Activated T-cell treated with anti-CD3 and anti-CD28 coated beads for 1 hour (primary cell): ENCODE measurements around the gene ABLIM2.

Experiments used
- DNase-seq: peaks from one replicate; pipeline ENCODE4 v3.0.0-alpha.2; 2020; ENCODE audit warnings: low read depth

Gene ABLIM2

DNA sequence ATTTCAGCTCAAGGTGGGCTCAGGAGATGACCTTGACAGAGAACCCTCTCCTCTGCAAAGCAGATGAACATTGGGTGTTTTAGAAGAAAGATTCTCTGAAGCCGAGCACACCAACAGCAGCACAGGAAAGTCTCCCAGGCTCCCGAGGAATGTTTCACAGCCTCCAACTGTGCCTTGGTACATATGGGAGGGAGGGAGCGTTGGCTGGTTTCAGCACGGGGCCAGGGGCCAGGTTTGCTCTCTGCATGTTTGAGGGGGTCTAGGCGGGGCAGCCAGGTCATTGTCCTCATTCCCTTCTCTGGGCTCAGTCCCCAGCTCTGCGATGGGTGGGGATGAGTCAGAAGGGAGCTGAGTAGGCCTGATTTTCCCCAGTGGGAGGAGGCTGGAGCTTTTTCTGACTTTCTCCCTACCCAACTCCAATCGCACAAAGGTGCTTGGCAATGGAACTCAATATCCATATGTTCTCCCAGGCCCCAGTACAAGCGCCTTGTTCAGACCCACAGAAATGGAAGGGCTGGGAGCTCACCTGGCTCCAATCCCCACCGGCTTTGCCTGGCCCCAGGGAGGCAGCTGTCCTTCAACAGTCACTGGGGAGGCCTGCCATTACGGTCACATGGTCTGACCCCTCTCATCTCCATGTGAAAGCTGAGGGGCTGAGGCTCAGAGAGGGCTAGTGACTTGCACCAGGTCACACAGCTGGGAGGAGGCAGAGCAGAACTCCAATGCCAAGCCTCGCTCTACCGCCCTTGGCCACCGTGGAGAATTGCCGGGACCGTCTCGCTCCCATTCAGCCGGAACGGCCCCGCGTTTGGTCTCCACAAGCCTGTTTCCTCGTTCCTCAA, 110.6 kb downstream of the ABLIM2 start:
- no peak for DNase-seq

GRCh38 chr4:8046925-8047541, 111.6 kb downstream of the ABLIM2 start:
- DNase-seq = no peak

DNA sequence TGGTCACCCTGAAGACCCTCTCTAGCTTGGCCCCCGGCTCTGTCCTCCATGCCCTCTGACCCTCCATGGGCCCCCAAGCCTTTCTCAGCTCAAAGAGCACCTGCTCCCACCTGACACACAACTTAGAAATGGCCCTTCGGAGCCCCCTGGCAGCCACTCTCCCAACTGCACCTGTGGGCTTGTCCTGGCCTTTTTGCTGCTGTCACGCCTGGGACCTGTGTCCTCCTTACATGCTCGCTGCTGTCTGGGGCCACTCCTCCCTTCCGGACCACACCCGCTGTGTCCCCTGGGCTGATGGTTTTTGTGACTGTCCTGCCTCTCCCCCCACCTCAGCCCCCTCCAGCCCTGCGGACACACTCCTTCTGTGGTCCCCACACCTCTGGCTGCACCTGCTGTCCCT, 112.7 kb downstream of the ABLIM2 start:
- no peak for DNase-seq

- no peak for DNase-seq
Observed at GRCh38 chr4:8044699-8045098, 113.9 kb downstream of the ABLIM2 start.

DNA sequence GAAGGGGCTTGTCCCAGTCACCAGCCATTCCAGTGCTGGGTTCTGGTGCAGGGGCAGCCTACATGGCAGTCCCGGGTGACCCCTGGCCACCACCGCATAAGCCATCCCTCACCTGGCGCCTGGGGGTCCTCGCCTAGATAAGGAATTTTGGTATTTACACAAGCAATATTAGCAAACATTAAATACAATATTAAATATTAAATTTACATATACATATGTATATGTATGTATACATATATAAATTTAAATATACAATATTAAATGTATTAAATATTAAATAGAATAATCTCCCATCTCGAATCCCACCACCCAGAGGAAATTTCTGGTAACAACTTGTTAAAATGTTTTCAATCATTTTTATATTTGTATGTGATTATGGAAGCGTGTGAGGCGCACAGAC, 114.4 kb downstream of the ABLIM2 start:
- no peak for DNase-seq

DNA sequence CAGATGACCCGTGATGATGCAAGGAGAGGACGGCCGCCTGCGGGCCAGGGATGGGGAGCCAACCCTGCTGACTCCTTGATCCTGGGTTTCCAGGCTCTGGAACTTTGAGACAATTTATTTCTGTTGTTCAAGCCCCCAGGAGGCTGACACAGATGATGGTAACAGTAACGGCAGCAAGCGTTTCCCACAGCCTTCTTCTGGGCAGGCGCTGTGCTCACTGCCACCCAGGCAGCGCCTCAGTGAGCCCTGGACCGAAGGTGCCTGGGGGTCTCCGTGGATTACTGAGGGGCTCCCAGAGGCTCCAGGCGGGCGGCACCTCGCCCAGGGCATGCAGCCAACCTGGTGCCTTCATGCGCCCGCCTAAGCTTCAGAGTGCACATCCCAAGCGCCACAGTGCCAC, 115.0 kb downstream of the ABLIM2 start:
- DNase-seq = no peak

GRCh38 chr4:8041868-8042267, 116.7 kb downstream of the ABLIM2 start:
- DNase-seq = no peak

- DNase-seq = no peak
Observed at GRCh38 chr4:8041172-8041571, 117.4 kb downstream of the ABLIM2 start.

DNA sequence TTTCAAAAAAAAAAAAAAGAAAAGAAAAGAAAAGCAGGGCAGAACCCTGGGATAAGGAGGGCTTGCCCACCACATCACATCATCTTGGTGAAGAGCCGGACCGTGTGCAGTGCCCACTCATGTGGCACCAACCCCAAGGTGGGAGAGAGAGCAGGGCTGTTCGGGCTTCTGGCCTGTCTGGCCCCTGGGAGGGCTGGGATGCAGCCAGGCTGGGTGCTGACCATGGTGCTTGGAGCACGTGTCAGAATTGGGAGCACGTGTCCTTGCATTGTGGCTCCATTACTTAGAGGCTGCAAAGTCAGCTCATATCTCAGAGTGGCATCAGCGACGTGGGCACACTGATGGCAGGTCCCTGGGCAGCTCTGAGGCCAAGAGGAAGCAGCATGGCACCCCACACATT, 118.0 kb downstream of the ABLIM2 start:
- no peak for DNase-seq

- no peak for DNase-seq
Observed at GRCh38 chr4:8039853-8040252, 118.8 kb downstream of the ABLIM2 start.

GRCh38 chr4:8039290-8039689, 119.3 kb downstream of the ABLIM2 start:
- no peak for DNase-seq

GRCh38 chr4:8038719-8039251, 119.8 kb downstream of the ABLIM2 start:
- DNase-seq = no peak

- DNase-seq = no peak
Observed at GRCh38 chr4:8038083-8038482, 120.5 kb downstream of the ABLIM2 start.

DNA sequence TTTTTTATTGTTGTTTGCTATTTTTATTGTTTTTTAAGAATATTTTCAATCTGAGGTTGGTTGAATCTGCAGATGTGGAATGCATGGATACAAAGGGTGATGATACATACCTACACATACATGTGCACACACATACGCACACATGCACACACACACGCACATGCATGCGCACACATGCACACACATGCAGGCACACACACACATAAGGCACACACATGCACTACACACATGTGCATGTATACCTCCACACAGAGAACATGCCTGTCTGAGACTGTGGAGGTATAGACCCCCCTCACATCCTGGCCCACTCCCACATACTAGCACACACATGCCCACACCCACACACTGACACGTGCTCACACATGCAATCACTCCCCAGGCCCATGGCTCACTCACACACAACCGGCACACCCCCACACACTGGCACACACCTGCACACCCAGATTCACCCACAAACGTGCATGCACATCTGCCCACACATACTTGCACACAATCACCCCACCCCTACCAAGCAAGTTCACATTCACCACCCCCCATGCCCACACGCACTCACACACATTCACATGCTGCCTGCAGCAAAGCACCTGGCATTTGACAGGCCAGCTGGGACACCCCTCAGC, 121.4 kb downstream of the ABLIM2 start:
- no peak for DNase-seq

GRCh38 chr4:8035371-8035780, 123.2 kb downstream of the ABLIM2 start:
- DNase-seq = no peak

DNA sequence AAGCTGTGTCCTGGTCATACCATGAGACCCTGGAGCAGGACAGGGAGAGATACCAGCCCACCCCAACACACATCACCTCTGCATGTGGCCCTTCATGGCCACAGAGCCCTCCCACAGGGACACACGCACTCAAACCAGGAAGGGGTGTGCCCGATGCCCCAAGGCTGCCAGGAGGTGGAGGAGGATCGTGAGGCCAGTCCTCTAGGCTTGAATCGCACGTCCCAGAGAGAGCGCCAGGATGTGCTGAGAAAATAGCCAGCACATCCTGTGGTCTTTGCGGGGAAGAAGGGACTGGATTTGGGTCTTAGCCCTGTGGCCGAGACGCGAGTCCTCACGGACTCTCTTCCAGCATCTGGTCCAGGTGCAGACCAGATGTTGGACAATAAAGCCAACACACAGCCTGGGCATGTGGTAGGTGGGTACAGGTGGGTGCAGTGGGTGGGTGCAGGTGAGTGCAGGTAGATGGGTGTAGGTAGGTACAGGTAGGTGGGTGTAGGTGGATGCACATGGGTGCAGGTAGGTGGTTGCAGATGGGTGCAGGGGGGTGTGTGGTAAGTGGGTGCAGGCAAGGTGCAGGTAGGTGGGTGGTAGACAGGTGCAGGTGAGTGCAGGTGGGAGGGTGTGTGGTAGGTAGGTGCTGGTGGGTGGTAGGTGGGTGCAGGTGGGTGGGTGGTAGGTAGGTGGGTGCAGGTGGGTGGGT, 124.6 kb downstream of the ABLIM2 start:
- DNase-seq = no peak

GRCh38 chr4:8033067-8033755, 125.4 kb downstream of the ABLIM2 start:
- DNase-seq = no peak

DNA sequence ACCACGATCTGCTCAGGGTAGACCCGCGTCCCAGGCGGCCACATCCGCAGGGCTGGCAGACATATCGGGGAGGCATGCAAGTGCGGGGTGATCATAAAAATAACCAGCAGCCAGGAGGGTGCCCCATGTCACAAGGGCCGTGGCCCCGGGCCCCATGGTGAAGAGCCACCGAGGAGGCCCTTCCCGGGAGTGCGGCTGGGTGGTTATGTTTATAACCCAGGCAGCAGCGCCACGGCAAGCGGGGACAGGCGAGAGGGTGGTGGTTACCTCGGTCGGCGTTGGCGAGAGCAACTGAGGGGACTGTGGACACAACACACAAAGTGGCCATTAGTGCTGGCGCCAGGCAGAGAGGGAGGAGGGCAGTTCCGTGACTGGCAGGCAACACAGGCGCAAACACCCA, 126.2 kb downstream of the ABLIM2 start:
- no peak for DNase-seq

- DNase-seq = no peak
Observed at GRCh38 chr4:8030121-8030781, 128.4 kb downstream of the ABLIM2 start.

DNA sequence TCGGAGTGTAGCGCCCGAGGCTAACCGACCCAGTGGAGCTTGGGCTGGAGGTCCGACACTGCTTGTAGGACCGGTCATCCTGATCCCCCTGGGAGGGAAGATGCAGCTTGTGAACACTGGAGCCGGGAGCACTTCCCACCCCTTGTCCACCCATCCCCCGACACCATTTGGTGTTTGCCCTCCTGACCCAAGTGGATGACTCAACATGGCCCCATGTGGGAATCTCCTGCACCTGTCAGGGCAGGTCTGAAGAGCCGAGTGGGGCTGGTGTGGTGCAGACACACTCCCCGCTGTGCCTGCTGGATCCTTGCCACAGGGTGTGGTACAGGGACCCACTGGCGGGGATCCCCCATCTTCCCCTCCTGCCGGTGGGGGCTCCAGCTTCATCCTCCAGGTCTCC, 128.9 kb downstream of the ABLIM2 start:
- no peak for DNase-seq

- no peak for DNase-seq
Observed at GRCh38 chr4:8028884-8029568, 129.6 kb downstream of the ABLIM2 start.
